ENCODE data around the gene ARHGEF19. TPM values are rescaled to one million over a fixed set of nuclear protein-coding genes. Genes with fewer than 3 reads are reported as not detected.

Gene ARHGEF19
- total RNA-seq, 2 donors from 2014 or later: 2.1 to 4.7 TPM

DNA sequence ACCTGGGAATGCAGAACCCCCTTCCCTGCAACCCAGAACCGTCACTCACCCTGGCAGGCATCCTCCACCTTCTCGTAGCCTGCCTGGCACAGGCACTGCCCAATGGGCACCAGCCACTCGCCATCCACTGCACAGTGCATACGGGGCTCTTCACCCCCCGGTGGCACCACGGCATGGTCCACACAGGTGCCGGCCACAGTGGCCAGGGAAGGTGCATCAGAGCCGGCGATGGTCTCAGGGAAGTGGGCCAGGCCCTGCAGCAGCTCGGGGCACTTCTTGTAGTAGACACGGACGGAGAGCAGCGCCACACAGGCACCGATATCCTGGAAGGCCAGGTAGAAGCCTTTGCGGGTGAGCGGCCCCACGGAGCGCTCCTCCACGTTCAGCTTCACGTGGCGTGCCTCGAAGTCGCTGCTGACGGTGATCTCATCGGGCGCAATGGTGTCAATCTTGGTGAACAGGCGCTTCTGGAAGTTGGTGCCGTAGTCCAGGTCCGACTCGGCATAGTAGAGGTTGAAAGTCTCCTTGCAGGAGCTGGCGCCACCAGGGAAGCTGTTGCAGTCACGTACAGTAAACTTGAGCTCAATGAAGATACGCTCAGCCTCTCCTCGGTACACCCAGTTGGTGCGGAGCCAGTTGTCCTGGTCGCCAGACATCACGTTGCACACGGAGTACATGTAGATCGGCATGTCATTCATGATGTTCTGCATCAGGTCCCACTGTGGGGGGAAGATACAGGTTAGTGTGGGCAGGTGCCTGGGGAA lies 63.9 kb downstream of the ARHGEF19 start:
- ATAC-seq (no peak), DNase-seq (no peak)
- intact Hi-C loops (cut with DNase I): no loop called here

Other genes starting within 250 kb of the ARHGEF19 start
- gene ZBTB17, start 236.6 kb downstream of the ARHGEF19 start, total RNA-seq: 10 to 100 TPM; 22.4 to 24.6 TPM
- gene SRARP, start 208.4 kb downstream of the ARHGEF19 start, total RNA-seq: under 1 TPM; 0.15 to 0.52 TPM
- 1,000 to 10,000 TPM; 1,770 to 2,192 TPM for gene HSPB7, start 194.6 kb downstream of the ARHGEF19 start, total RNA-seq
- under 1 TPM; 0.26 to 0.38 TPM for gene CLCNKA, start 190.6 kb downstream of the ARHGEF19 start, total RNA-seq
- 1 to 10 TPM; 2.2 to 2.5 TPM for gene CLCNKB, start 168.9 kb downstream of the ARHGEF19 start, total RNA-seq
- 1 to 10 TPM; 3.2 to 6.5 TPM for gene FAM131C, start 139.0 kb downstream of the ARHGEF19 start, total RNA-seq
- gene EPHA2, start 56.6 kb downstream of the ARHGEF19 start, total RNA-seq: 10 to 100 TPM in 1 of 2 donors, 1 to 10 TPM in 1; 8.1 to 24.1 TPM
- gene CPLANE2, start 24.5 kb upstream of the ARHGEF19 start, total RNA-seq: 1 to 10 TPM; 4.7 to 7.2 TPM
- gene FBXO42, start 139.8 kb upstream of the ARHGEF19 start, total RNA-seq: 10 to 100 TPM; 14.1 to 15.1 TPM
- gene SZRD1, start 154.6 kb upstream of the ARHGEF19 start, total RNA-seq: 100 to 1,000 TPM in 1 of 2 donors, 10 to 100 TPM in 1; 98.0 to 112 TPM
- not detected for gene SPATA21, start 224.8 kb upstream of the ARHGEF19 start, total RNA-seq
- gene NECAP2, start 228.1 kb upstream of the ARHGEF19 start, total RNA-seq: 10 to 100 TPM; 21.8 to 23.7 TPM

Data from left cardiac atrium (tissue), 4 donors.